Measurements from ENCODE around the gene RAP1GAP2.

GRCh38 chr17:3033248-3033640 is 237.0 kb downstream of the RAP1GAP2 start:
- TF ChIP-seq, protein P1, sequence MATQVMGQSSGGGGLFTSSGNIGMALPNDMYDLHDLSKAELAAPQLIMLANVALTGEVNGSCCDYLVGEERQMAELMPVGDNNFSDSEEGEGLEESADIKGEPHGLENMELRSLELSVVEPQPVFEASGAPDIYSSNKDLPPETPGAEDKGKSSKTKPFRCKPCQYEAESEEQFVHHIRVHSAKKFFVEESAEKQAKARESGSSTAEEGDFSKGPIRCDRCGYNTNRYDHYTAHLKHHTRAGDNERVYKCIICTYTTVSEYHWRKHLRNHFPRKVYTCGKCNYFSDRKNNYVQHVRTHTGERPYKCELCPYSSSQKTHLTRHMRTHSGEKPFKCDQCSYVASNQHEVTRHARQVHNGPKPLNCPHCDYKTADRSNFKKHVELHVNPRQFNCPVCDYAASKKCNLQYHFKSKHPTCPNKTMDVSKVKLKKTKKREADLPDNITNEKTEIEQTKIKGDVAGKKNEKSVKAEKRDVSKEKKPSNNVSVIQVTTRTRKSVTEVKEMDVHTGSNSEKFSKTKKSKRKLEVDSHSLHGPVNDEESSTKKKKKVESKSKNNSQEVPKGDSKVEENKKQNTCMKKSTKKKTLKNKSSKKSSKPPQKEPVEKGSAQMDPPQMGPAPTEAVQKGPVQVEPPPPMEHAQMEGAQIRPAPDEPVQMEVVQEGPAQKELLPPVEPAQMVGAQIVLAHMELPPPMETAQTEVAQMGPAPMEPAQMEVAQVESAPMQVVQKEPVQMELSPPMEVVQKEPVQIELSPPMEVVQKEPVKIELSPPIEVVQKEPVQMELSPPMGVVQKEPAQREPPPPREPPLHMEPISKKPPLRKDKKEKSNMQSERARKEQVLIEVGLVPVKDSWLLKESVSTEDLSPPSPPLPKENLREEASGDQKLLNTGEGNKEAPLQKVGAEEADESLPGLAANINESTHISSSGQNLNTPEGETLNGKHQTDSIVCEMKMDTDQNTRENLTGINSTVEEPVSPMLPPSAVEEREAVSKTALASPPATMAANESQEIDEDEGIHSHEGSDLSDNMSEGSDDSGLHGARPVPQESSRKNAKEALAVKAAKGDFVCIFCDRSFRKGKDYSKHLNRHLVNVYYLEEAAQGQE (tag by site-specific recombination; IDR thresholded peaks at IDR 0.05) = no peak
- TF ChIP-seq ZNF76 (tag by site-specific recombination; IDR thresholded peaks at IDR 0.05; ENCODE audit: borderline replicate concordance, low read depth) = no peak
- no peak for TF ChIP-seq ZBTB1 (tag by site-specific recombination; IDR thresholded peaks at IDR 0.05)
- TF ChIP-seq ZNF311 (tag by site-specific recombination; IDR thresholded peaks at IDR 0.05; ENCODE audit: borderline replicate concordance) = no peak
- TF ChIP-seq CTCF (tag by site-specific recombination; IDR thresholded peaks at IDR 0.05) = no peak
- TF ChIP-seq ZFP37 (tag by site-specific recombination; IDR thresholded peaks at IDR 0.05) = no peak
- no peak for TF ChIP-seq PRDM2 (tag by site-specific recombination; IDR thresholded peaks at IDR 0.05; ENCODE audit: borderline replicate concordance)
- TF ChIP-seq, protein P2, sequence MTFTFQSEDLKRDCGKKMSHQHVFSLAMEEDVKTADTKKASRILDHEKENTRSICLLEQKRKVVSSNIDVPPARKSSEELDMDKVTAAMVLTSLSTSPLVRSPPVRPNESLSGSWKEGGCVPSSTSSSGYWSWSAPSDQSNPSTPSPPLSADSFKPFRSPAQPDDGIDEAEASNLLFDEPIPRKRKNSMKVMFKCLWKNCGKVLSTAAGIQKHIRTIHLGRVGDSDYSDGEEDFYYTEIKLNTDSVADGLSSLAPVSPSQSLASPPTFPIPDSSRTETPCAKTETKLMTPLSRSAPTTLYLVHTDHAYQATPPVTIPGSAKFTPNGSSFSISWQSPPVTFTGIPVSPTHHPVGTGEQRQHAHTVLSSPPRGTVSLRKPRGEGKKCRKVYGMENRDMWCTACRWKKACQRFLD (tag by site-specific recombination; IDR thresholded peaks at IDR 0.05) = no peak
- no peak for TF ChIP-seq YY1 (tag by site-specific recombination; IDR thresholded peaks at IDR 0.05)
- no peak for TF ChIP-seq KLF16 (tag by site-specific recombination; IDR thresholded peaks at IDR 0.05)
